ENCODE measurements around the gene CHST8.

The CHST8 gene

GRCh38 chr19:33748231-33748630 is 126.5 kb downstream of the CHST8 start:
- ChIA-PET POLR2A (no interaction called here), CTCF (no interaction called here)
- DNase-seq (ENCODE audit: extremely low spot score), result no peak
- TF ChIP-seq BHLHE40 (IDR thresholded peaks at IDR 0.05; ENCODE audit: borderline replicate concordance) (no peak), FOXM1 (IDR thresholded peaks at IDR 0.05; ENCODE audit: borderline replicate concordance) (no peak), HDGF (IDR thresholded peaks at IDR 0.05; ENCODE audit: borderline replicate concordance) (no peak), PKNOX1 (IDR thresholded peaks at IDR 0.05) (no peak), ELF4 (IDR thresholded peaks at IDR 0.05) (no peak), CTBP1 (IDR thresholded peaks at IDR 0.05; ENCODE audit: borderline replicate concordance) (no peak), ARNT (IDR thresholded peaks at IDR 0.05) (no peak), SUZ12 (IDR thresholded peaks at IDR 0.05) (no peak), FOXA1 (IDR thresholded peaks at IDR 0.05) (no peak), SP1 (IDR thresholded peaks at IDR 0.05) (no peak), ZNF384 (IDR thresholded peaks at IDR 0.05) (no peak), NFRKB (IDR thresholded peaks at IDR 0.05) (no peak)

GRCh38 chr19:33749016-33749415 is 127.3 kb downstream of the CHST8 start:
- ChIA-PET POLR2A (no interaction called here), CTCF (no interaction called here)
- DNase-seq (ENCODE audit: extremely low spot score), result no peak
- TF ChIP-seq SUZ12 (IDR thresholded peaks at IDR 0.05) (no peak), CTBP1 (IDR thresholded peaks at IDR 0.05; ENCODE audit: borderline replicate concordance) (no peak), ARNT (IDR thresholded peaks at IDR 0.05) (no peak), FOXA1 (IDR thresholded peaks at IDR 0.05) (no peak), LEF1 (IDR thresholded peaks at IDR 0.05; ENCODE audit: borderline replicate concordance) (no peak), PKNOX1 (IDR thresholded peaks at IDR 0.05) (no peak), HDGF (IDR thresholded peaks at IDR 0.05; ENCODE audit: borderline replicate concordance) (no peak), BHLHE40 (IDR thresholded peaks at IDR 0.05; ENCODE audit: borderline replicate concordance) (no peak), FOXM1 (IDR thresholded peaks at IDR 0.05; ENCODE audit: borderline replicate concordance) (no peak), FOXK2 (IDR thresholded peaks at IDR 0.05) (no peak), L3MBTL2 (conservative IDR thresholded peaks at IDR 0.05) (no peak), NFRKB (IDR thresholded peaks at IDR 0.05) (no peak), ELF4 (IDR thresholded peaks at IDR 0.05) (no peak), SP1 (IDR thresholded peaks at IDR 0.05) (no peak), TARDBP (IDR thresholded peaks at IDR 0.05) (no peak), ZNF384 (IDR thresholded peaks at IDR 0.05) (no peak)

- DNase-seq (ENCODE audit: extremely low spot score), result no peak
- POLR2A ChIA-PET, result no interaction called here
- TF ChIP-seq CTBP1 (IDR thresholded peaks at IDR 0.05; ENCODE audit: borderline replicate concordance) (no peak), ZNF384 (IDR thresholded peaks at IDR 0.05) (no peak), L3MBTL2 (conservative IDR thresholded peaks at IDR 0.05) (no peak), HDGF (IDR thresholded peaks at IDR 0.05; ENCODE audit: borderline replicate concordance) (no peak), TARDBP (IDR thresholded peaks at IDR 0.05) (no peak), ARNT (IDR thresholded peaks at IDR 0.05) (no peak)
- CTCF ChIA-PET, result no interaction called here
These were observed 127.9 kb downstream of the CHST8 start for GRCh38 chr19:33749619-33750175.

GRCh38 chr19:33750587-33751435 is 129.1 kb downstream of the CHST8 start:
- TF ChIP-seq NFRKB (IDR thresholded peaks at IDR 0.05) (no peak), CTBP1 (IDR thresholded peaks at IDR 0.05; ENCODE audit: borderline replicate concordance) (no peak), TARDBP (IDR thresholded peaks at IDR 0.05) (no peak), BHLHE40 (IDR thresholded peaks at IDR 0.05; ENCODE audit: borderline replicate concordance) (no peak), L3MBTL2 (conservative IDR thresholded peaks at IDR 0.05) (no peak), ELF4 (IDR thresholded peaks at IDR 0.05) (no peak), SP1 (IDR thresholded peaks at IDR 0.05) (no peak), ZNF384 (IDR thresholded peaks at IDR 0.05) (no peak), SUZ12 (IDR thresholded peaks at IDR 0.05) (no peak), FOXM1 (IDR thresholded peaks at IDR 0.05; ENCODE audit: borderline replicate concordance) (no peak)
- CTCF ChIA-PET, result no interaction called here
- no peak for DNase-seq (ENCODE audit: extremely low spot score)
- POLR2A ChIA-PET, result interaction anchor here (1.2 kb wide), 1 partner anchor 451 kb away, joined by 3 read pairs; no protein-coding TSS in a partner anchor

GRCh38 chr19:33751436-33751770 is 129.7 kb downstream of the CHST8 start:
- POLR2A ChIA-PET, result interaction anchor here (1.2 kb wide), 1 partner anchor 451 kb away, joined by 3 read pairs; no protein-coding TSS in a partner anchor
- DNase-seq (ENCODE audit: extremely low spot score), result no peak
- CTCF ChIA-PET, result no interaction called here
- TF ChIP-seq HDGF (IDR thresholded peaks at IDR 0.05; ENCODE audit: borderline replicate concordance) (no peak), SP1 (IDR thresholded peaks at IDR 0.05) (no peak)

- CTCF ChIA-PET, result no interaction called here
- POLR2A ChIA-PET, result interaction anchor here (1.2 kb wide), 1 partner anchor 452 kb away, joined by 3 read pairs; no protein-coding TSS in a partner anchor
- DNase-seq (ENCODE audit: extremely low spot score), result no peak
- TF ChIP-seq ARNT (IDR thresholded peaks at IDR 0.05), result no peak
- TF ChIP-seq FOXA1 (IDR thresholded peaks at IDR 0.05), result no peak
- TF ChIP-seq LEF1 (IDR thresholded peaks at IDR 0.05; ENCODE audit: borderline replicate concordance), result no peak
- no peak for TF ChIP-seq ZNF384 (IDR thresholded peaks at IDR 0.05)
- no peak for TF ChIP-seq L3MBTL2 (conservative IDR thresholded peaks at IDR 0.05)
- TF ChIP-seq SUZ12 (IDR thresholded peaks at IDR 0.05), result no peak
These were observed 130.5 kb downstream of the CHST8 start for GRCh38 chr19:33752018-33752800.
